Natural killer cell (primary cell): ENCODE data around the gene ADAMTS7. TPM values are rescaled to one million over a fixed set of nuclear protein-coding genes. Genes with fewer than 3 reads are reported as not detected.

Experiments
- ATAC-seq, 3 donors: fragments of 150-1000 bp in 2 of 3; fragments of 200-7000 bp in 1 of 3; cut with Tn5 transposase; 1 replicate in 1 of 3; 2 replicates in 2 of 3; pipeline ENCODE4 v1.10.0; 2021; ENCODE audit warnings: mild to moderate bottlenecking in 2 of 3, moderate library complexity in 2 of 3
- DNase-seq, 2 donors: peaks; one replicate each; pipeline versions ENCODE4 v3.0.0 to v3.0.0-alpha.2; 2013 to 2021; ENCODE audit warnings: mixed read lengths in 1 of 2
- H3K27ac ChIP-seq: one replicate; pipeline ENCODE4 v1.5.1; 2013; ENCODE audit warnings: mild to moderate bottlenecking, low read length
- H3K27me3 ChIP-seq: one replicate; pipeline ENCODE4 v1.6.1; 2013; ENCODE audit warnings: low read length; ENCODE audit not compliant: control insufficient read depth, insufficient read depth
- H3K36me3 ChIP-seq: one replicate; pipeline ENCODE4 v1.6.1; 2013; ENCODE audit warnings: low read length; ENCODE audit not compliant: control insufficient read depth, insufficient read depth
- H3K4me1 ChIP-seq: one replicate; pipeline ENCODE4 v1.6.1; 2013; ENCODE audit warnings: low read length; ENCODE audit not compliant: control insufficient read depth, insufficient read depth
- H3K4me3 ChIP-seq: one replicate; pipeline ENCODE4 v1.5.1; 2013; ENCODE audit warnings: low read length
- H3K9me3 ChIP-seq: one replicate; pipeline ENCODE4 v1.6.1; 2013; ENCODE audit warnings: low read length; ENCODE audit not compliant: control insufficient read depth, insufficient read depth
- H3K27ac Mint-ChIP-seq, 2 donors: one replicate each; pipeline ENCODE4 v1.8.0; 2022; ENCODE audit warnings: mild to moderate bottlenecking in 2 of 2, mixed read lengths in 2 of 2, moderate library complexity in 1 of 2
- H3K27me3 Mint-ChIP-seq, 2 donors: one replicate each; pipeline ENCODE4 v1.8.0; 2022; ENCODE audit warnings: low read depth in 2 of 2, mixed read lengths in 2 of 2
- H3K36me3 Mint-ChIP-seq: one replicate; pipeline ENCODE4 v1.8.0; 2022; ENCODE audit warnings: mixed read lengths
- H3K4me1 Mint-ChIP-seq, 2 donors: one replicate each; pipeline ENCODE4 v1.8.0; 2022; ENCODE audit warnings: mixed read lengths in 2 of 2
- H3K4me3 Mint-ChIP-seq: one replicate; pipeline ENCODE4 v1.8.0; 2022; ENCODE audit warnings: mild to moderate bottlenecking, moderate library complexity, mixed read lengths
- H3K9me3 Mint-ChIP-seq, 2 donors: one replicate each; pipeline ENCODE4 v1.8.0; 2022; ENCODE audit warnings: mixed read lengths in 2 of 2
- WGBS: methylation state at CpG from one replicate; pipeline ENCODE4 v1.1.7; 2013; ENCODE audit warnings: missing lambda C conversion rate; ENCODE audit not compliant: insufficient coverage; 5-methylcytosine and 5-hydroxymethylcytosine counted together
- intact Hi-C: fragments of 100-400 bp; cut with micrococcal nuclease; formaldehyde crosslinking; loops from one replicate; pipeline ENCODE4 v1.14.2; 2022
- total RNA-seq, 4 donors: library from RNA; stranded (reverse); fragments of 120-200 nt in 1 of 4; gene quantifications; one replicate each; pipeline versions ENCODE4 v1.2.3 to v1.2.4, GENCODE V29; 2013 to 2022
- TF ChIP-seq, protein P1 (sequence below): fragments of 200-600 bp; IDR thresholded peaks from one replicate; pipeline ENCODE4 v1.8.0; 2022; ENCODE audit warnings: antibody characterized with exemption

Gene ADAMTS7
- total RNA-seq, 3 donors from 2014 or later (not counting 1 experiment from before 2014, with no cell fraction given), result 0.10 to 0.16 TPM; not detected in 1

DNA sequence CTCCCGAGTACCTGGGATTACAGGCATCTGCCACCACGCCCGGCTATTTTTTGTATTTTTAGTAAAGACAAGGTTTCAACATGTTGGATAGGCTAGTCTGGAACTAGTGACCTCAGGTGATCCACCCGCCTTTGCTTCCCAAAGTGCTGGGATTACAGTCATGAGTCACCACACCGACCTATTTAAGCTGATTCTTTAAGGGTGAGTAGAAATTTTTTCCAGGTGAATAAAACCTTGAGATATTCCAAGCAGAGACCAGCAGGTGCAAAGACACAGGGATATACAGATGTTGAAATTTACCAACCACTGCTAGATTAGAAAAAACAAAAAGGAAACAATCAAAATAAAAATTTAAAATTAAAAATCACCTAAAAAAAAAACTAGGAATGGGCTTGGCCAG is 95.8 kb downstream of the ADAMTS7 start:
- H3K4me1 ChIP-seq, result no peaks in the 10 kb centered on the region
- ATAC-seq (no peak), DNase-seq (no peak)
- no peak overlapping the region for H3K27ac ChIP-seq
- H3K27me3 ChIP-seq, result peaks cover 7% of the 10 kb centered on the region
- intact Hi-C loops, result no loop called here
- no peaks in the 10 kb centered on the region for H3K4me1 Mint-ChIP-seq
- H3K27me3 Mint-ChIP-seq, result peaks cover 18 to 39% of the 10 kb centered on the region in 2 donors
- H3K4me3 ChIP-seq, result no peak overlapping the region
- no peaks in the 10 kb centered on the region for H3K9me3 ChIP-seq
- no peaks in the 10 kb centered on the region for H3K9me3 Mint-ChIP-seq
- H3K27ac Mint-ChIP-seq, result no peak overlapping the region
- TF ChIP-seq, protein P1, sequence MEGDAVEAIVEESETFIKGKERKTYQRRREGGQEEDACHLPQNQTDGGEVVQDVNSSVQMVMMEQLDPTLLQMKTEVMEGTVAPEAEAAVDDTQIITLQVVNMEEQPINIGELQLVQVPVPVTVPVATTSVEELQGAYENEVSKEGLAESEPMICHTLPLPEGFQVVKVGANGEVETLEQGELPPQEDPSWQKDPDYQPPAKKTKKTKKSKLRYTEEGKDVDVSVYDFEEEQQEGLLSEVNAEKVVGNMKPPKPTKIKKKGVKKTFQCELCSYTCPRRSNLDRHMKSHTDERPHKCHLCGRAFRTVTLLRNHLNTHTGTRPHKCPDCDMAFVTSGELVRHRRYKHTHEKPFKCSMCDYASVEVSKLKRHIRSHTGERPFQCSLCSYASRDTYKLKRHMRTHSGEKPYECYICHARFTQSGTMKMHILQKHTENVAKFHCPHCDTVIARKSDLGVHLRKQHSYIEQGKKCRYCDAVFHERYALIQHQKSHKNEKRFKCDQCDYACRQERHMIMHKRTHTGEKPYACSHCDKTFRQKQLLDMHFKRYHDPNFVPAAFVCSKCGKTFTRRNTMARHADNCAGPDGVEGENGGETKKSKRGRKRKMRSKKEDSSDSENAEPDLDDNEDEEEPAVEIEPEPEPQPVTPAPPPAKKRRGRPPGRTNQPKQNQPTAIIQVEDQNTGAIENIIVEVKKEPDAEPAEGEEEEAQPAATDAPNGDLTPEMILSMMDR, result no peak
- H3K4me3 Mint-ChIP-seq, result no peak overlapping the region
- no peaks in the 10 kb centered on the region for H3K36me3 Mint-ChIP-seq
- no peaks in the 10 kb centered on the region for H3K36me3 ChIP-seq
- 83% methylated on average over 5 of the region's 5 CpGs for WGBS

DNA sequence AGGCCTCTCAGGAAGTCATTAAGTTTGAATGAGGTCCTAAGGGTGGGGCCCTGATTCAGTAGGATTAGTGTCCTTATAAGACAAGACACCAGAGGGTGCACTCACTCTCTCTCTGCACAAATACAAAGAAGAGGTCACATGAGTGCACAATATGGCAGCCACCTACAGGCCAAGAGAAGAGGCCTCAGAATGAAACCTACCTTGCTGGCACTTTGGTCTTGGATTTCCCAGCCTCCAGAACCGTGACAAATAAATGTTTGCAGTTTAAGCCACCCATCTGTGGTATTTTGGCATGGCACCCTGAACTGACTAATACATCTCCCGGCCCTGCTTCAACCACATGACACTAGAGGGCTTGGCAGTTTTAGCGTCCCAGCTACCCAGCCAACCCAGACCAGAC is 96.4 kb downstream of the ADAMTS7 start:
- no peaks in the 10 kb centered on the region for H3K36me3 ChIP-seq
- TF ChIP-seq, protein P1, result no peak
- H3K4me3 ChIP-seq, result no peak overlapping the region
- Mint-ChIP-seq H3K36me3 (no peaks in the 10 kb centered on the region), H3K27me3 (peaks cover 18 to 44% of the 10 kb centered on the region in 2 donors), H3K27ac (no peak overlapping the region), H3K9me3 (no peaks in the 10 kb centered on the region), H3K4me3 (no peak overlapping the region), H3K4me1 (no peaks in the 10 kb centered on the region)
- WGBS, result 73% methylated on average over 3 of the region's 3 CpGs
- DNase-seq, result no peak
- H3K27ac ChIP-seq, result no peak overlapping the region
- no peaks in the 10 kb centered on the region for H3K4me1 ChIP-seq
- ATAC-seq, result no peak
- intact Hi-C loops, result no loop called here
- H3K27me3 ChIP-seq, result peaks cover 7% of the 10 kb centered on the region
- H3K9me3 ChIP-seq, result no peaks in the 10 kb centered on the region

DNA sequence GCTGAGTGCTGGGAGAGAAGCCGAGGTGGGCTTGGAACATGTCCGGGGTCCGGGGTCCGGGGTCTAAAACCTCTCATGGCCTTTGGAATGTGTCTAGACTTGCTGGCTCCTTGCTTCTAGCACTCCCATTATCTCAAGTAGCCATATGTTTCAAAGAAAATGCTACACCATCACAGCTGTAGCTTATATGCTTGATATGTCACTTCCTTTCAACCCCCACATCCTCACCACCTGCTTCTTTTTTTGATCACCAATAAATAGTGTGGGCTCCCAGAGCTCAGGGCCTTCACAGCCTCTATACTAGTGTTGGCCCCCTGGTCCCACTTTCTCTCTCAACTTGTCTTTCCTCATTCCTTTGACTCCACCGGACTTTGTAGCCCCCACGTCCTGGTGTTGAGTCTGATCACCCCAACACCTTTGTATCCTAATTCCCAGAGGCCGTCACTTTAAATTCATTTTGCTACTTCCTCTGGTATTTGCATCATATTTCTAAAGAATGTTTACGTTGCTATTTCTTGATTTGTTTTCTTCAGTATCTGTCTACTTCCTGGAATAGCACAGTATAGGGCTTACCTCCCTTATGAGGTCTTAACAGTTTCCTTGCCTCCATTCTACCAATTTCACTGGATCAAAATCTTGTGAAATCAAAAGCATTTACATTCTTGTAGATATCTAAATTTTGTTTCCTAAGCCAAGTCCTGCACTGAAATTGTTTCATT is 98.3 kb downstream of the ADAMTS7 start:
- TF ChIP-seq, protein P1, result no peak
- WGBS, result 83% methylated on average over 7 of the region's 8 CpGs
- intact Hi-C loops, result no loop called here
- Histone ChIP-seq H3K27me3 (peaks cover 4% of the 10 kb centered on the region), H3K9me3 (no peaks in the 10 kb centered on the region), H3K27ac (no peak overlapping the region), H3K4me3 (no peak overlapping the region), H3K36me3 (no peaks in the 10 kb centered on the region), H3K4me1 (no peaks in the 10 kb centered on the region)
- ATAC-seq (no peak), DNase-seq (no peak)
- peaks cover 17 to 41% of the 10 kb centered on the region in 2 donors for H3K27me3 Mint-ChIP-seq
- H3K9me3 Mint-ChIP-seq, result no peaks in the 10 kb centered on the region
- H3K4me1 Mint-ChIP-seq, result peaks cover 6 to 12% of the 10 kb centered on the region in 2 donors
- H3K4me3 Mint-ChIP-seq, result no peak overlapping the region
- H3K36me3 Mint-ChIP-seq, result no peaks in the 10 kb centered on the region
- H3K27ac Mint-ChIP-seq, result no peak overlapping the region

DNA sequence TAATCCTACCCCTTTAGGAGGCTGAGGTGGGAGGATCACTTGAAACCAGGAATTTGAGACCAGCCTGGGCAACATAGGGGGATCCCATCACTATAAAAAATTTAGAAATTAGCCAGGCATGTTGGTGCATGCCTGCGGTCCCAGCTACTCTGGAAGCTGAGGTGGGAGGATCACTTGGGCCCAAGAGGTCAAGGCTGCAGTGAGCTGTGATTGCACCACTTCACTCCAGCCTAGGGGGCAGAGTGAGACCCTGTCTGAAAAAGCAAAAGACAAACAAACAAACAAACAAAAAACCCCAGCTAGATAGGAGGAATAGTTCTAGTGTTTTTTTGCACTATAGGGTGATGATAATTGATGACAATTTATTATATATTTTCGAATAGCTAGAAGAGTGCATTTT is 99.6 kb downstream of the ADAMTS7 start:
- H3K27ac ChIP-seq, result no peak overlapping the region
- no peaks in the 10 kb centered on the region for H3K36me3 ChIP-seq
- H3K9me3 ChIP-seq, result no peaks in the 10 kb centered on the region
- intact Hi-C loops, result no loop called here
- peaks cover 2% of the 10 kb centered on the region for H3K27me3 ChIP-seq
- Mint-ChIP-seq H3K27me3 (peaks cover 21 to 47% of the 10 kb centered on the region in 2 donors), H3K4me3 (no peak overlapping the region), H3K36me3 (no peaks in the 10 kb centered on the region), H3K27ac (no peak overlapping the region), H3K9me3 (no peaks in the 10 kb centered on the region), H3K4me1 (peaks cover 11 to 19% of the 10 kb centered on the region in 2 donors)
- 100% methylated on average over 1 of the region's 2 CpGs for WGBS
- H3K4me3 ChIP-seq, result no peak overlapping the region
- ATAC-seq (no peak), DNase-seq (no peak)
- TF ChIP-seq, protein P1, result no peak
- H3K4me1 ChIP-seq, result no peaks in the 10 kb centered on the region
